GM19238 (cell line): ENCODE results near the gene RNF115.
"Not testable (repeated sequence)": the region's sequence is repeated elsewhere in the genome, so short reads cannot be mapped to it uniquely, and the experiment has no call there.

Experiments used
- DNase-seq: peaks from one replicate; pipeline ENCODE4 v3.0.0; 2011; ENCODE audit warnings: low spot score; ENCODE audit not compliant: insufficient read length

Gene RNF115

DNA sequence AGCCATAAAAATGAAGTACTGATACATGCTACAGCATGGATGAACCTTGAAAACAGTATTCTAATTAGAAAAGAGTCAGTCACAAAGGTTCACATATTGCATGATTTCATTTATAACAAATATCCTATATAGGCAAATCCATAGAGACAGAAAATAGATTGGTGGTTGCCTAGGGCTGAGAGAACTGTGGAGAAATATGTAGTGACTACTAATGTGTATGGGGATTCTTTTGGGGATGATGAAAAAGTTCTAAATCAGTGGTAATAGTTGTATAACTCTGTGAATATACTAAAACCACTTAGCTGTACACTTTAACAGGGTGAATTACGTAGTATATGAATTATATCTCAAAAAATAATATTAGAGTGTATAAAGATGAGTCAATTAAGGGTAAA is 45.8 kb downstream of the RNF115 start:
- no peak for DNase-seq

DNA sequence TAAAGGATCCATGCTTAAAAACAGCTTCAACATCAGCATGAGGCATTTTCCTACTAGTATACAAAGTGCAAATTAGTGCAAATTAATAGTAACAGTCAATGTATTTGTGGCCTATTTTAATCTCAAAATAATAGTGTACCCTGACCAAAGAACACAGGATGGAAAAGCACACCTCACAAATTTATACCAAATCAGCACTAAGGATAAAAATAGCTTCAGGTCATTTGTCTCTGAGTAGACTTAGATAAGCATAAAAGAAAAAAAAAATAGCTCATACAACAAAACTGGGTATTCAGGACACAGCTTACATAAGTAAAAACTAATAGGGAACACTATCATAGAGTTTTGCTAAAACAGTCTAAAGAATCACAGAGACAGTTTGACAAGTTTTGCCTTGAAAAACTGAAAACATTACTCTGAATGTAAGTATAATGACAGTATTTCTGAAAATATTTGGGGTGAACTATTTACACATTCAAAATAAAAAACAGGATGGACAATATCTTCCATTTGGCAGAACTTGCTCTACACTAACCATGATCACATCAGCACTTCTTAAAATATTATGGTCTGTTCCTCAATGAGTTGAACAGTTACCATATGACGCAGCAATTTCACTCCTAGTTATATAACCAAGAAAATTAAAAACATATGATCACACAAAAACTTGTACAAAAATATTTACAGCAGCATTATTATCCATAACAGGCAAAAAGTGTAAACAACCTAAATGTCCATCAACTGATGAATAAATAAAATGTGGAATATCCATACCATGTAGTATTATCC is 46.3 kb downstream of the RNF115 start:
- no peak for DNase-seq

DNA sequence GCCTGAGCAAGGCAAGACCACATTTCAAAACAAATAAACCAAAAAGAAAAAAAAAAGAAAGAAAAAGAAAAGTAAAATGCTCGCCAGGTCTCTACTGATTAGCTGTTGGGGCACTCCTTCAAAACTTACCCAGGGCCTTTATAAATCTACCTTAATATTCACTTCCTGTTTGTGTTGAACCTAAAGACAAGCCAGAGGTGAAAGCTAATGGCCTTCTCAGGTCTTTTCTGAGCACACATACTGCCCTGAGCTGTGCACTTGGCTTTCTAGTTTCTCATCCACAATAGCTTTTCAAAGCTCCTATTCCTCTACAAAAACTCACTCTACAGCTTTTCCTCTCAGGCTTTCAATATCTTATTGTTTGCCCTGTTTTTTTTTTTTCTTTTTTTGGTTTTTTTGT is 50.5 kb downstream of the RNF115 start:
- no peak for DNase-seq

DNA sequence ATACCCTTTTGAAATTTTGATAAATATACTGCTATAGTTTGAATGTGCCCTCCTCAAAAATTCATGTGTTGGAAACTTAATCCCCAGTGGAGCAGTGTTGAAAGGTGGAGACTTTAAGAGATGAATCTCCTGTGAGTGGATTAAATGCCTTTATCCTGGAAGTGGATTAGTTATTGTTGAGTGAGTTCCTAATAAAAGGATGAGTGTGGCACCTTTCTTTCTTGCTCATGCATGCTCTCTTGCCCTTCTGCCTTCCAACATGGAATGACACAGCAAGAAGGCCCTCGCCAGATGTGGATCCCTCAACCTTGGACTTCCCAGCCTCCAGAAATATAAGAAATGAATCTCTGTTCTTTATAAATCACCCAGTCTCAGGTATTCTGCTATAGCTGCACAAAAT is 52.8 kb downstream of the RNF115 start:
- no peak for DNase-seq

- not testable (repeated sequence) for DNase-seq
These were observed 55.9 kb downstream of the RNF115 start for GRCh38 chr1:145768004-145768403.

DNA sequence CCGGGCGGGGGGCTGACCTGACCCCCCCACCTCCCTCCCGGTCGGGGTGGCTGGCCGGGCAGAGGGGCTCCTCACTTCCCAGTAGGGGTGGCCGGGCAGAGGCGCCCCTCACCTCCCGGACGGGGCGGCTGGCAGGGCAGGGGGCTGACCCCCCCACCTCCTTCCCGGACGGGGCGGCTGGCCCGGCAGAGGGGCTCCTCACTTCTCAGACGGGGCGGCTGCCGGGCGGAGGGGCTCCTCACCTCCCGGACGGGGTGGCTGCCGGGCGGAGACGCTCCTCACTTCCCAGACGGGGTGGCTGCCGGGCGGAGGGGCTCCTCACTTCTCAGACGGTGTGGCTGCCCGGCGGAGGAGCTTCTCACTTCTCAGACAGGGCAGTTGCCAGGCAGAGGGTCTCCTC is 57.0 kb downstream of the RNF115 start:
- DNase-seq, result not testable (repeated sequence)

- not testable (repeated sequence) for DNase-seq
These were observed 58.1 kb downstream of the RNF115 start for GRCh38 chr1:145765585-145766360.

DNA sequence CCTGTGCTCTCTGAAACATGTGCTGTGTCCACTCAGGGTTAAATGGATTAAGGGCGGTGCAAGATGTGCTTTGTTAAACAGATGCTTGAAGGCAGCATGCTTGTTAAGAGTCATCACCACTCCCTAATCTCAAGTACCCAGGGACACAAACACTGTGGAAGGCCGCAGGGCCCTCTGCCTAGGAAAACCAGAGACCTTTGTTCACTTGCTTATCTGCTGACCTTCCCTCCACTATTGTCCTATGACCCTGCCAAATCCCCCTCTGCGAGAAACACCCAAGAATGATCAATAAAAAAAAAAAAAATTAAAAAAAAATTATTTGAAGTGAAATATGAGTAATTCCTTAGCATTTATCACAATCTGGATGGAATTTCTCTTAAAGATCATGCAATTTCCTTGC is 58.8 kb downstream of the RNF115 start:
- not testable (repeated sequence) for DNase-seq

DNA sequence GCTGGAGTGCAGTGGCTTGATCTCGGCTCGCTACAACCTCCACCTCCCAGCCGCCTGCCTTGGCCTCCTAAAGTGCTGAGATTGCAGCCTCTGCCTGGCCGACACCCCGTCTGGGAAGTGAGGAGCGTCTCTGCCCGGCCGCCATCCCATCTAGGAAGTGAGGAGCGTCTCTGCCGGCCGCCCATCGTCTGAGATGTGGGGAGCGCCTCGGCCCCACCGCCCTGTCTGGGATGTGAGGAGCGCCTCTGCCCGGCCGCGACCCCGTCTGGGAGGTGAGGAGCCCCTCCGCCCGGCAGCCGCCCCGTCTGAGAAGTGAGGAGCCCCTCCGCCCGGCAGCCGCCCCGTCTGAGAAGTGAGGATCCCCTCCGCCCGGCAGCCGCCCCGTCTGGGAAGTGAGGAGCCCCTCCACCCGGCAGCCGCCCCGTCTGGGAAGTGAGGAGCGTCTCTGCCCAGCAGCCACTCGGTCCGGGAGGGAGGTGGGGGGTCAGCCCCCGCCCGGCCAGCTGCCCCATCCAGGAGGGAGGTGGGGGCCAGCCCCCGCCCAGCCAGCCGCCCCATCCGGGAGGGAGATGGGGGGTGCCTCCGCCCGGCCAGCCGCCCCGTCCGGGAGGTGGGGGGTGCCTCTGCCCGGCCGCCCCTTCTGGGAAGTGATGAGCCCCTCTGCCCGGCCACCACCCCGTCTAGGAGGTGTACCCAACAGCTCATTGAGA is 59.5 kb downstream of the RNF115 start:
- DNase-seq, result not testable (repeated sequence)

- DNase-seq, result not testable (repeated sequence)
These were observed 61.9 kb downstream of the RNF115 start for GRCh38 chr1:145762001-145762400.

DNA sequence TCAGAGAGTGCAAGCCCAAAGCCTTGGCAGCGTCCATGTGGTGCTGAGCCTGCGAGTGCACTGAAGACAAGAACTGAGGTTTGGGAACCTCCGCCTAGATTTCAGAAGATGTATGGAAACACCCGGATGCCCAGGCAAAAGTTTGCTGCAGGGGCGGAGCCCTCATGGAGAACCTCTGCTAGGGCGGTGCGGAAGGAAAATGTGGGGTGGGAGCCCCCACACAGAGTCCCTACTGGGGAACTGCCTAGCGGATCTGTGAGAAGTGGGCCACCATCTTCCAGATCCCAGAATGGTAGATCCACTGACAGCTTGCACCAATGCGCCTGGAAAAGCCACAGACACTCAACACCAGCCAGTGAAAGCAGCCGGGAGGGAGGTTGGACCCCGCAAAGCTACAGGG is 62.4 kb downstream of the RNF115 start:
- not testable (repeated sequence) for DNase-seq

GRCh38 chr1:145760395-145760949 is 63.4 kb downstream of the RNF115 start:
- DNase-seq, result not testable (repeated sequence)

- no peak for DNase-seq
These were observed 64.2 kb downstream of the RNF115 start for GRCh38 chr1:145759721-145760120.

- no peak for DNase-seq
These were observed 65.3 kb downstream of the RNF115 start for GRCh38 chr1:145758575-145758974.

DNA sequence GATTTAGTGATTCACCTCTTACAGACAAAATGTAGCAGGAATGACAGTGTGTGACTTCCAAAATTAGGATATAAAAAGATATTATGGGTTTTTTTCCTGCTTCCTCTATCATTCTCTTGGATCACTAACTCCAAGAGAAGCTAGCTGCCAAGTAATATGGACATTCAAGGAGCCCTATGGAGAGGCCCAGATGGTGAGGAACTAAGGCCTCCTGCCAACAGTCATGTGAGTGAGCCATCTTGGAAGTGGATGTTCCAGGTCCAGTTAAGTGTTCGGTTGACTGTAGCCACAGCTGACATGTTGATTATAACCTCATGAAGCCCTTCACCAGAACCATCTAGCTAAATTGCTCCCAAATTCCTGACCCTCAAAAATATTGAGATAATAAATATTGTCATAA is 65.8 kb downstream of the RNF115 start:
- no peak for DNase-seq

DNA sequence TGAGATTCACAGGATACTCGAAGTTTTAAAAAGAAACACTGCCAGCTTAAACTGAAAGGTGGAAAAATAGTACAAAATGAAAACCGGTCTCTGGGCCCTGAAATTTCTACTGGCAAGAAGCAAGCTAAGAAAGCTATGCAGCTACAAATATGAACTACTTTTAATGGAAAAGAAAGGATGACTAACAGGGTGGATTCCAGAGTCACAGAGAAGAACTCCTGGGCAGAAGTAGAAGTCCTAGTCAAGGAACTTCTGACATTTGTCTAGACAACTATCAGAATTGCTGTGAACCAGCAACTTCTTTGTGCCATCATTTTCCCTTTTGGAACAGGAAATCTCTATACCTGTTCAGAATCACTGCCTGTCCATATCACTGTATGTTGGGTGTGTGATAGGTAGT is 66.5 kb downstream of the RNF115 start:
- no peak for DNase-seq

- DNase-seq, result no peak
These were observed 72.3 kb downstream of the RNF115 start for GRCh38 chr1:145751491-145752037.

- DNase-seq, result no peak
These were observed 73.5 kb downstream of the RNF115 start for GRCh38 chr1:145750426-145750825.

DNA sequence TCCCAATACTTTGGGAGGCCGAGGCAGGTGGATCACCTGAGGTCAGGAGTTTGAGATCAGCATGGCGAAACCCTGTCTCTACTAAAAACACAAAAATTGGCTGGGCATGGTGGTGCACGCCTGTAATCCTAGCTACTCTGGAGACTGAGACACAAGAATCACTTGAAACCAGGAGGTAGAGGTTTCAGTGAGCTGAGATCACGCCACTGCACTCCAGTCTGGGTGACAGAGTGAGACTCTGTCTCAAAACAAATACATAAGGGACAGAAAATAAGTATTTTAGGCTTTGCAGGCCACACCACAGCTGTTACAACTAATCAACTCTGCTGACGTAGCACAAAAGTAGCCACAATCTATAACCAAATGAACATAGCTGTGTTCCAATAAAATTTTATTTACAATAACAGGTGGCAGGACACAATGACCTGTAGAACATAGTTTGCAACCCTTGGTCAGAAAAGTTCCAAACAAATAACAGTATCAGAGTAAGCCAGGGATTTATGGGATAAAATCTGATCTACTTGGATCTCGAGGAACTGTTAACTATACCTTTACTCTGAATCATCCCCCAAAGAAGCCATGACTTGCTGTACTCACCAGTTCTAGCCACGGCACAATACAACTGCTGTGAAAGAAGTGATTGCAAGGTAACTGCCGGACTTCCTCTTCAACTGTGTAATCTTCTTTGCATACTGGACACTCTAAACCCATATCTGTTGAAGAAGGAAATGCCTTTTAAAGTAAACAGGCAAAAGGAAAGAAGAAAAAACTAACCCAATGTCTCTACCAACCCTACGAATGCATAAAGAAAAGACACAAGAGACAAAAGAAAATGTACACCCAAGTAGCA is 76.3 kb downstream of the RNF115 start:
- no peak for DNase-seq

- DNase-seq, result no peak
These were observed 83.6 kb downstream of the RNF115 start for GRCh38 chr1:145740269-145740668.

DNA sequence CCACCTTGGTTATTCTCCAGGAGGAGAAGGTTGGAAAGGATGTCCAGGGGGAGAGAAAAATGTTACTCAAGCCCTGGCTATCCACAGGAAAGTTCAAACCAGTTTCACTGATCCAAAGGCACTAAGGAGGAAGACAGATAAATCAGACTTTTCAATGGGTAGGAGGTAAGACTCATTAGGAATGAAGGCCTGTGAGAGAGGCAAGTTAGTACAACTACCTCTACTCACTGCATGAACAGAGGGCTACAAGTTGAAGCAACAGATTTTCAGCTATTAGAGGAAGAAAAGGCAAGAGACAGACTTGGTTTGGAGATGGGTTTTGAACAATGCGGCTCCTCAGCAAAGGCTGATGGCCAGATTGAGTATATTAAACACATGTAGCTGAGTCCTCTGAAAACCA is 87.7 kb downstream of the RNF115 start:
- DNase-seq, result no peak
